Vagina (tissue), 2 donors: Measurements from ENCODE around the gene FBXO4.

Source experiments
- CTCF ChIP-seq, 3 experiments: fragments of 450-650 bp in 2 of 3; fragments of 200-600 bp in 1 of 3; sonication (generic) in 1 of 3; IDR thresholded peaks; one replicate each; pipeline ENCODE4 v1.5.1; 2017 to 2019; ENCODE audit warnings: antibody characterized with exemption in 3 of 3, mild to moderate bottlenecking in 2 of 3, moderate library complexity in 2 of 3
- POLR2A ChIP-seq, 2 donors: fragments of 450-650 bp; IDR thresholded peaks; one replicate each; pipeline ENCODE4 v1.6.1; 2017; ENCODE audit warnings: antibody characterized with exemption in 2 of 2, mild to moderate bottlenecking in 2 of 2, moderate library complexity in 2 of 2

- TF ChIP-seq CTCF (IDR thresholded peaks at IDR 0.05) = no peak
- TF ChIP-seq POLR2A (IDR thresholded peaks at IDR 0.05) = no peak
Observed at GRCh38 chr5:41903382-41903891, 21.6 kb upstream of the FBXO4 start.
